Forelimb muscle (tissue), 1 donor: ENCODE measurements around the gene BCL11A. TPM values are rescaled to one million over a fixed set of nuclear protein-coding genes. Genes with fewer than 3 reads are reported as not detected.

Experiments used
- DNase-seq: peaks from one replicate; pipeline ENCODE4 v3.0.0-alpha.2; 2013; ENCODE audit warnings: low read depth
- polyA plus RNA-seq: library from polyadenylated mRNA; unstranded; fragments of 120-200 nt; gene quantifications from one replicate; pipeline ENCODE4 v1.2.1, GENCODE V29; 2013; ENCODE audit not compliant: insufficient read length

The BCL11A gene
- 4.9 TPM for polyA plus RNA-seq

DNA sequence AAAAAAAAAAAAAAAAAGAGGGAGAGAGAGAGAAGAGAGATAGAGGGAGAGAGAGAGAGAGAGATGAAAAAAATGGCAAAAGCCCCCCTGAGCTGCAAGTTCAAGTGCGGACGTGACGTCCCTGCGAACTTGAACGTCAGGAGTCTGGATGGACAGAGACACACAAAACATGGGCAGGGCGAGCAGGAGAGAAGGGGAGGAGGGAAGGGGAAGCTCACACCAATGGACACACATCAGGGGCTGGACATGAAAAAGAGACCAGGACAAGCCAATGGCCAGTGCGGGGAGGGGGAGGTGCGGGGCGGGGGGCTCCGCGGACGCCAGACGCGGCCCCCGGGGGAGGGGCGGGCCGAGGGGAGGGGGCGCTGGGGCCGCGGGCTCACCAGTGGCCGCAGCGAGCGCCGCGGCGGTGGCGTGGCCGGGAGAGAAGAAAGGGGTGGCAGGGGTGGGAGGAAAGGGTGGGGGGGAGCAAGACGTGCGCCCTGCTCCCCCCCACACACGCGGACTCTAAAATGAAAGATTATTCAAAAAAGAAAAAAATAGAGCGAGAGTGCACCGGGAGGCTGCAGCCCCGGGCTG, at the start of gene BCL11A:
TSS of gene BCL11A (minus strand) at position 160 of the 579 bp plus-strand sequence. CDS start 384 bp downstream, outside the sequence.
- DNase-seq: no peak

DNA sequence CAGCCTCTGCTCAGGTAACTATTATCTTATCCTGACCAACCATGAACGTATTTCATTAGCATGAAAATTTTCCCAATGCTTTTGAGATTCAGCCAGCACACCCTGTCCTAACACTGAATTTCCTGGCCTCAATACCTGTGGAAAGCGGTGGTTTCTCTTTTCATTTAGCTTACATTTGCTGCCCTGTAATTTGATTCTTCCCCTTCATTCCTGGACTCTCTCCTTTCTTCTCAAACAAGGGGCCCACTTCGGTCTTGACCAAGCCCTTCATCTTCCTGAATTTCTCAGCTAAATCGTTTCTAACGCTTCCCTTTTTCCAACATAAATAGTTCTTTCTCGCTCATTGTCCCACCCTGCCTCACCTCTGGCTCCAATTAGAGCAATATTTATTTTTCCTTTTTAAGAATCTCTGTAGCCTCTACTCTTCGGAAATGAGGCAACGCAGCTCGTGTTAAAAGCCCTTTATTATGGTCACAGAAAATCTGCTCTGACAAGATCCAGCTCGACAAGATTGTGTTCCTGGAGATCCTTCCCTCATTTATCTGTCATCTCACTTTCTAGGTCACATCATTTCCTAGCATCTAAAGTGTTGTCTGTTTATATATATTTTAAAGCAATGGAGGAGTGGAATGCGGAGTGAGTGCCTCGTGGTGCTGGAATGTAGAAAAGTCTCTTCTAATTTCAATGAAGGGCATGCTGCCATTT, 49.5 kb upstream of the BCL11A start:
- no peak for DNase-seq

- no peak for DNase-seq
These were observed 48.9 kb upstream of the BCL11A start for GRCh38 chr2:60602388-60602787.

GRCh38 chr2:60598271-60598670, 44.8 kb upstream of the BCL11A start:
- DNase-seq: no peak

- no peak for DNase-seq
These were observed 43.9 kb upstream of the BCL11A start for GRCh38 chr2:60597346-60597745.

- DNase-seq: no peak
These were observed 43.0 kb upstream of the BCL11A start for GRCh38 chr2:60596411-60596810.

GRCh38 chr2:60595953-60596352, 42.5 kb upstream of the BCL11A start:
- no peak for DNase-seq

DNA sequence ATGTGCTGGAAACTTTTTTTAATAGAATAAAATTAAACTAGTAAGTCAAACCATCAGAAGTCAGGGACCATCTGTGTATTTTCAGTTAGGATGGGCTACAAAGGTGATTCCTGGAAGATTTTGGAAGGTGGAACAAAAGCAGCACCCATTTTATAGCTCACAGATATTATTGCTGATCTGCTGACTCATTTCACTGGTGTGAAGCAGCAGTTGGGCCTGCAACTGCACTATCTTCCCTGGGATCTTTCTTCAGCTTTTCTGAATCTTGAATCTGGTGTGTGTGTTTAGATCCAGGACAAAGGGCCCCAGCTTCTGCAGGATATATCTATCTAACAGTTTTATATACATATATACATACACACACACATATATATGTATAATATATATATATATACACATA, 35.6 kb upstream of the BCL11A start:
- DNase-seq: no peak

DNA sequence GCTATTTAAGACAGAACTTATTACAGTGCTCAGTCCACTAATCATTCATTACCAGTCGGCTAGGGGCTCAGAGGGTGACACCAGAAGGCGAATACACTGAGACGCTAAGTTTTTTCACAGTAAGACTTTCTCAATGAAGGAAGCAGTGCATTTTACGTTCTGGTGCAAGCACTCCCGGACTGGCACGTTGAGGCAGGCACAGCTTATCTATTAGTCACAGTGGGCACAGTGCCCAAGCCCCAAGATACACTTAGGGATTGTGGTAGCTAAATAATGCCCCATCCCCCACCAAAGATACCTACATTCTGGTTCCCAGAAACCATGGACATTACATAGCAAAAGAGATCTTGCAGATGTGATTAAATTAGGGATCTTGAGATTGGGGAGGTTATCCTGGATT, 32.6 kb upstream of the BCL11A start:
- DNase-seq: no peak

DNA sequence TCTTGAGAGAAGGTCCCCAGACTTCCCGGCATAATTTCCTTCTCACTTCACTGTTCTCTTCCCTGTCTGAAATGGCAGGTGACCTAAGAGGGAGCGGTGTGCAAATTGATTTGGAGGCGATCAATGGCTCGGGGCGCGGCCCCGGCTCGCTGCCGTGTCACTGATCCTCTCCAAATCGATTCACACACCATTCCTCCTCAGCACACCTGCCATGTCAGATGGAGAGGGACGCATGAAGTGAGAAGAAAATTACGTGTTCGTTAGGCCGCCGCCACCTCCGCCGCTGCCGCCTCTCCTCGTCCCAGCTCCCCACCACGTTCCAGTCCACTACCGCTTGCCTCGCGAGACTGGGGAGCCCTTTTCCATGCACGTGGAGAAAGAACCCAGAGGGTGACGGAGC, 31.8 kb upstream of the BCL11A start:
- DNase-seq: no peak

DNA sequence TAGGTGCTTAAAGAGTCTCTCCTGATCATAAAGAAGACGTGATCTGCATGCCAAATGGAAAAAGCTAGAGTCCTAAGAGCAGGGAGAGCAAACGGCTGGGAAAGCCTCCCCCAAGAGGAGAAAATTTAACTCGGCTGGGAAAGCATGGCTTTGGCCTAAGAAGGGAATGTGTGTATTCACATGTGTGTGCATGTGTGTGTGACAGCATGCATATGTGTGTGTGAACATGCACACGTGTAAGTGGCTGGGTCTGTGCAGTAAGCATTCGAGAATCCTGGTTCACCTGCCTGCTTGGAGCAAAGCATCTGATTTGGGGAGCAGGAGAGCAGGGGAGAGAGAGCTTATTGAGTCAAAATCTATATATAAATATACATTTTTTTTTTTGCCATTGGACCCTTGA, 30.1 kb upstream of the BCL11A start:
- DNase-seq: no peak

DNA sequence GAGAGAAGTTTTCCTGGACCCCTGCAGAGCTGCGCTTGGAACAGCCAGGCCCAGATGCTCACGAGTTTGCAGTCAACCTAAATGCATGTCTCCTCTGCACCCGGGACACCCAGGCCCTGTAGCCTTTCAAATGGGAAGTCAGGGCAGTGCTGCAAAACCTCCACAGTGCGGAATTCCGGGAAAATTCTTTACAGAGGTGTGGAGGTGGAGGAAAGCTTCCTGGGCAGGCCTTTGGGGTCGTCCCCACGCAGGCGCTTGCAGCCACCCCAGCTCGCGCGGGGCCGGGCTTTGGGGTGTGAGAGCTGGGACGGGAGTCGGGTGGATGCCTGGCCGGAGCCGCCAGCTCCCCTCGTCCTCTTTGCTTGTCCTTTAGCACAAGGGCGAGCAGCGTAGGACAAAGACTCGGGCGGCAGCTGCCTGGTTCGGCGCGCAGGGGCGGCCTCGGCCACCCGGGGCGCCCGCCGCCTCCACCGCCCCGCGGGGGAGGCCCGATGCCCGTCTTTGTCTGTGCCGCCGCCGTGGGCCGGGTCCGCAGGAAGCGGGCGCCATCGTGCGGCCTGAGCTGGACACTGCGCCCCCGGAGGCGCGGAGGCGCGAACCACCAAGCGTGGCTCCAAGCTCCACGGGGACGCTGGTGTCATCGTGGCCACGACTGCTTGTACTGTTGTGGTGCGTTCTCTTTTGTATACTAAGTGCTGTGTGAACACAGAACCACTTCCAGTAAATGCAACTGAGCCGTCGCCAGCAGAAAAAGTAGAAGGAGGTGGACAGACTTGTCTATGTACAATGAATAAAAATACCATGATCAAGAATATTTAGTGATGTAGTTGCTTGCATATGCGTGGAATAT, 28.2 kb upstream of the BCL11A start:
- DNase-seq: no peak

DNA sequence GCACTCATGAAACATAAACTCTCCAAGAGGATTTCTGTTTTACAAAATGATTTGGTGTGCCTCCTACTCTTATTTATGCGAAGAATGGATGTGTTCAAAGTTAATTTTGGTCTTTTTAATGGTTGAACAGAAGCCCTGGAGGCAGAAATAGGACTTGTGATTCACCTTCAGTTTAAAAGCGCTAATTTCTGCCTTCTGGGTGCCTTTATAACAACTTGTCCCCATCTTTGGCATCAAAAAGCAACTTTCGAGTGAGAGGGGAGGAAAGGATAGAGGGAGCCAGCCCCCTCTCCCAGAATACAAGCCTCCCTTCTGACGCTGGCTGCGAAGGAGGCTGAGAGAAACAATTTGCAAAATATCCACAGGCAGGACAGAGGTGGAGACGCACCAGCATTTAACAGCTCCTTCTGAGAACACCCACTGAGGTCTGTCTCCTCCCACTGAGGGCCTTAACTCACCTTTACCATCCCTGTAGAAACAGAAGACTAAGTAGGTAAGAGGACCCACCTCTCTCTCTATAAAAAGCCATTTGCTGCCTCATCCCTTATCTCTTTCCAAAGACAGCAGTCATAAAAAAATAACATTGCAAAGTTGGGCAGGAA, 24.3 kb upstream of the BCL11A start:
- no peak for DNase-seq

DNA sequence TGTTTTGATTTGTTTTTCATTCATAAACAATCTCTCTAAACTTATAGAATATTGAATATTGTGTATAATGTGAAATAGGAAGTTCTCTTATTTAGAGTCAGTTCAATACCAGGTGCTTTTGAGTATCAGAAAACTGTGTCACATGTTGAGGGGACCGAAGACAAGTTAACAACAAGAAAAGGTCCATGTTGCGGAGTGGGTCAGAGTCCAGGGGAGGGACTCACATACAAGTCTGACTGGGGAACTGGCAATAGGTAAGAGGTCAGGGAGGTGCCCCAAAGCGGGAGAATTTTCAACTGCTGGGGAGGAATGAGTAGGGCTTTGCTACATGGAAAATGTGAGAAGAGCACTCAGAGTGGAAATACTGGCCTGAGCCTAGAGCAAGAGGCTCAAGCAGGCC, 19.8 kb upstream of the BCL11A start:
- DNase-seq: no peak

- DNase-seq: no peak
These were observed 16.8 kb upstream of the BCL11A start for GRCh38 chr2:60570251-60570650.

DNA sequence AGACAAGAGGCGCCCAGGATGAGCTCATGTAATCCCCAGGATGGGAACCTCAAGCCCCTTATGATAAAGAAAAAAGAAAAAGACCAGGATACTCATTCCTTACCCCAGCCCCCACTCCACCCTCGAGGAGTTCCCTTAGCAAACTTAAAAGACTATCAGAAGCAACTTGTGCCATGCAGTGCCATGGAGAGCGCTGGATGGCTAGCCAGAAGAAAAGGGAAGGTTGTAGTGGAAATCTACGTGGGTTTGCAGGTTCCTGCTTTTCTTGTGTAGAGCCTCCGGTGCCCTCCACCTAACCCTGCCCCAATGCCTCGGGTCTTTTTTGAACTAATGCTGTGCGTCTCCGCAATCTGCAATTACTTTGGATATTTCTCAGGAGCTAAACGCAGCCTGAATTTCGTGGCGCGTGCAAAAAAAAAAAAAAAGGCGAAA, 16.2 kb upstream of the BCL11A start:
- DNase-seq: no peak

DNA sequence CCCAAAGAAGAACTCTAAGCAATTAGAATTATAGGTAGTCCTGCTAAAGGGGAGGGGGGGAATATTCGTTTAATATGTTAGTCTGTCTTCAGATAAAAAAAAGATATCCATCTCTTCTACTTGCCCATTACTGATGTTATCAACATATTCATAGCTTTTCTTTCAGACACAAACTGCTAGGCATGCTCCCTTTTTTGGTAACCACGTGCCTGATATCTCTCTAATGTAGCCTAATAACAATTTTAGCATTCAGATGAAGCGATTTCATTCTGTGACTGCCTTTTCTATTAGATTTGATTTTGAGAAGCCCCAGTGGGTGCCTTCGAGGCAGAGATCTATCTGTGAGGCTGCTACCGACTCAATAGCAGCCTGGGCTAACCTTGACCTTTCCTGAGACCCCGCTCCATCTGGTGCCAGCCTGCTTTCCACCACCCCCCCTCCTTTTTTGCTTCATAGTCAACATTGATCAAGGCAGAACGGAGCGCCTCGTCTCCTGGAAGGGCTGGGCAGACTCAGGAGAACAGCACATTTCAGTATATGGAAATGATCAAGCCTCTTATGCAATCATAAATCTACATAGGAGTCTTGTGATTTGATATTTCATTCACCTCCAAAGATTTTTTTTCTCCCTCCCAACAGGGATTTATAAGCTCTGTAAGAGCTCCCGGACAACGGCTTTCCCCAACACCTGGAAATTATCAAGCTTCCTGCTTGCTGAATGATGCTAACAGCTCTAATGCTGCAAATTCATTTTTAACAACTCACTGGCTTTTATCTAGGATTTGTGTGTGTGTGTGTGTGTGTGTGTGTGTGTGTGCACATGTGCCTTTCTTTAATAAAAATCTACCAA, 14.7 kb upstream of the BCL11A start:
- no peak for DNase-seq

GRCh38 chr2:60567096-60567495, 13.6 kb upstream of the BCL11A start:
- DNase-seq: no peak

GRCh38 chr2:60565472-60565871, 12.0 kb upstream of the BCL11A start:
- no peak for DNase-seq

DNA sequence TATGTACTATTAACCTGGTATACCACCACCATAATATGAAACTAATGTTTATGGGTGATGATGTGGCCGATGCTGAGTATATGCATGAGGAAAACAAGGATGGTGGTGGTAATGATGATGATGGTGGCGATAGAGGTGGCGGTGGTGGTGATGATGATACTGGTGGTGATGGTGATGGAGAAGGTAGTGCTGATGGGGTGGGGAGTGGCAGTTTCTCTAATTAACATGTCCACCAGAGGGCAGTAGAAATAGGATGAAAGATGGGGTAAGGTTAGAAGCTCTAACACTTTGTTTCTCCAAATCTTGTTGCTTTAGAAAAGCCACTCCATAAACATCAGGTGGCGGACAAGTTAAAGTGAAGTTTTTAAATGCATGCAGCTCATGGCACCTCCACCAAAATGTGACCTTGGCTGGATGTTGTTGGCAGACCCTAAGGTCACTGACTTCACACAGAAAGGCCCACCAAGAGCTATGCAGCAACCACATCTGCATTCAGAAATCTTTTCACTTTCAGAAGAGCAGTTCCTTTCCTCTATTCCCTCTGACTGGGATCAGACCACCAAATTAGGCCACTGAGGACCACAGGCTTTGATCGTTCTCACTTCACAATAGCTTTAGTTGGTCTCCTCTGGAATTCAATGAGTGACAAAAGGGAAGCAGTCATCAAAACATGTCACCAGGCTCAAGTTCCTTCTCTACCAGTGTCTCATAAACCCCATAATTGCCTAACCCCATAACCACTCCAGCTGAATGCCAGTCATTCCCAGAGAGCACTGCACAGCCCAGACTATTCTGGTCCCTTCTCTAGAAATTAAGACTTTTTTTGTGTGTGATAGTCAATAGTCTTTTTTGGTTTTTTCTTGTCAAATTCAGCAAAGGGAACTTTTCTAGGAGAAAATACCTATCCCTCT, 7.5 kb upstream of the BCL11A start:
- no peak for DNase-seq
